Skeletal muscle cell (primary cell): ENCODE results near the gene PDILT.

ENCODE experiments used
- DNase-seq: peaks from one replicate; pipeline ENCODE4 v3.0.0-alpha.2; 2010; ENCODE audit warnings: low read depth
- H3K4me3 ChIP-seq: 2 replicates; pipeline ENCODE4 v1.5.1; 2011; ENCODE audit warnings: low read depth, mild to moderate bottlenecking, control low read depth, low read length, moderate library complexity

The PDILT gene

DNA sequence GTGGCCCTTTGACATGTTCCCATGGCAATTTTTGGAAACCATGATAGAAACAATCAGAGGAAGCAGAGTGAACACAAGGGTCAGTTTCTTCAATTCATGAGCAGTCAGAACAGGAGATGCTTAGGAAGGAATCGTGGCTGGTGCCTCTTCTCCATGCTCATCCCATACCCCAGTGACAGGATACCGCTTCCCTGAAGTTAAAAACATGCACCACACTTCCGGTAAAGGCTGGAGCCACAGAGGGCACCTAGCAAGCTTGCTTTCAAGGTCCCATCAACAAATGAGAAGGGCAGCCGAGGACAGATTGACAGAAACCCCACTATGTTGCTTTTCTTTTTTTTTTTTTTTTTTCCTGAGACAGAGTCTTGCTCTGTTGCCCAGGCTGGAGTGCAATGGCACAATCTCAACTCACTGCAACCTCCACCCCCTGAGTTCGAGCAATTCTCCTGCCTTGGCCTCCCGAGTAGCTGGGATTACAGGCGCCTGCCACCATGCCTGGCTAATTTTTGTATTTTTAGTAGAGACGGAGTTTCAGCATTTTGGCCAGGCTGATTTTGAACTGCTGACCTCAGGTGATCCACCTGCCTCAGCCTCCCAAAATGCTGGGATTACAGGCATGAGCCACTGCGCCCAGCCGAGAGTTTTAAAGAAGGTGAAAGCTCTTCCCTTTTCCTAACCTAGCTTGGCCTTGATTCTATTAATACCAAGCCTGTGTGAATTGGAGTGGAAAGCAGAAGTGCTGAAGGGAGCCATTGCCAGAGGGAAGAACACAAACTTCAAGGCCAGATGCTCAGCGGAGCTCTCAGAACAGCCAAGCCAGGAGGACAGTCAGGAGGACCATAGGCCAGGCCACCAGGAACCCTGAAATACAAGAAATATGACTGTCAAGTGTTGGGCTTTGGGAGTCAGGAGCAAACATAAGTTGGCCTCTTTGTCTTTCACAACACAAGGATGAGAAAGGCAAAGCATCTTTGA is 93.8 kb downstream of the PDILT start:
- H3K4me3 ChIP-seq, result no peak overlapping the region
- DNase-seq, result no peak

DNA sequence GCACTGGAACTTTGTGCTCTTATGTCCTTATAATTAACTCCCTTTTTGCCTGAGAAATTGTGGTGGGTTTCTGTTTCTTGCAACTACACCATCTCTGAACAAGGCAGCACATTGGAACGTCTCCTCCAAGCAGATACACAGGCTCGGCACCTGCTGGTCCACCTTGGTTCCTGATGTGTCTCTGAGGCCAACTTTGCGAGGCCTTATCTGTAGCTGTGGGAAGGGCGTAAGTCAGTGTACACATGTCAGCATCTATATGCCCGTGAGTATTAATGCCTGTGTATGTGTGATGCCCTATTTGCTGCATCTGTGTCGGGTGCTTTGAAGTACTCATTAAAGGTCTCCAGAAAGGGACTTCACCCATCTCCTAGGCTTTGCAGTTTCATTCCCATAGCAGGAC is 94.8 kb downstream of the PDILT start:
- no peak overlapping the region for H3K4me3 ChIP-seq
- DNase-seq, result no peak
